Stimulated activated CD4-positive, alpha-beta T cell treated with anti-CD3 and anti-CD28 coated beads, Interleukin-1b, Interleukin-23, amount 100 ng/mL, for 24 hours (primary cell): ENCODE data around the gene GH1.
A peak's percentile ranks its signal among the peaks of the same experiment; 100 is the strongest.
"Not testable (repeated sequence)": the region's sequence is repeated elsewhere in the genome, so short reads cannot be mapped to it uniquely, and the experiment has no call there.

ENCODE experiments used
- DNase-seq, 4 experiments: peaks; one replicate each; pipeline ENCODE4 v3.0.0-alpha.2; 2020; ENCODE audit warnings: low read depth in 4 of 4, low spot score in 1 of 4

The GH1 gene

GRCh38 chr17:63918789-63919305, at the start of gene GH1:
TSS of gene GH1 (minus strand) at chr17:63918839. CDS start at chr17:63918776, 63 bp downstream.
- not testable (repeated sequence) for DNase-seq

DNA sequence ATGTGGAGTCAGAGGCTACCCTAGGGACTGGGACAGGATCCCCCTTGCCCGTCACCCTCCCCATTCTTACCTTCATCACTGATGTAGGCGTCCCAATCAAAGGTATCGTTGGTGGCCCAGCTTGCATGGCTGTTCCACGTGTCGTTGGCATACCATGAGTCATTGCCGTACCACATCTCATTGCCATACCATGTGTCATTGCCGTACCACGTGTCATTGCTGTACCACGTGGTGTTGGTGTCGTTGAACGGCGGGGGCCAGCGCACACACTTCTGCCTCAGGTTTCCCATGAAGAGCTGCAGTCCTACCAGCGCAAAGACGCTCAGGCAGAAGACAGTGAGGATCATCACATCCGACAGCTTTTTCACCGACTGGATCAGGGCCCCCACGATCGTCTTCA, 49.3 kb upstream of the GH1 start:
- no peak for DNase-seq

GRCh38 chr17:63966646-63967264, 48.1 kb upstream of the GH1 start:
- DNase-seq: no peak

DNA sequence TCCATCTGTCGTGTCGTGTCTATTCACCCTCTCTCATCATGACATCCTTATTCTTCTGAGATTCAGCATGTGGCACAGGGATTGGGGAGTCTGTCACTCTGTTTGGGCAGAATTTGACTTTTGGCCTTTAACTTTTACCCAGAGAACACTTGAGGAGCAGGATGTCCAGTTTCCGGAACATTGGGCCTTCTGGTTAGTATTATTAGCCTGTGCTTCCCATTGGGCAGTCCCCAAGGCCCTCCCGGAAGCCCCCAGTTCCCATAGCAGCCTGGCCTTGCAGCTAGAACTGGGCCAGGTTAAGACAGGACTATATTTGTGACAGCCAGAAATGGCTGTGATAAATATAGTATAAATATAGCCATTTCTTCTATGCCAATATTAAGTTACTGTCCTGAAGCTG, 44.5 kb upstream of the GH1 start:
- no peak for DNase-seq

- no peak for DNase-seq
Measured at GRCh38 chr17:63962298-63962744, 43.7 kb upstream of the GH1 start.

- peak in 3 of 4 experiments; percentile 13 to 34 (median 30) for DNase-seq
Measured at GRCh38 chr17:63961355-63962212, 42.9 kb upstream of the GH1 start.

DNA sequence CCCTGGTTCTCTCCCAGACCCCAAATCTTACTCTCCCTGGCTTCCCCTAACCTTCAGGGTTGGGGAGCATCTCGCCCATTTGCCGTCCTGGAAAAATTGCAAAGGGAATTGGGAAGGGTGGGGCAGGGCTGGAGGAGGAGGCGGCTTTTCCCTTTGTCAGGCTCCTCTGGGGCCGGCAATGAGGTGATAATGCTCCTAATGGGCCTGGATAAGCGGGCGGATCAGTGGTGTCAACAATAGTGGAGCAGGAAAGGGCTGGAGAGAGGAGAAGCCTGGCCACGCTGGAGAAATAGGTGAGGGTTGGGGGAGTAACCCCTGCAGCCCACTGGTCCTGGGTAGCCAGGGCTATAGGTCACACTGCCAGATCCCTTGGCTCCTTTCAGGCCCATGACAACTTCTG, 41.8 kb upstream of the GH1 start:
- DNase-seq: no peak

DNA sequence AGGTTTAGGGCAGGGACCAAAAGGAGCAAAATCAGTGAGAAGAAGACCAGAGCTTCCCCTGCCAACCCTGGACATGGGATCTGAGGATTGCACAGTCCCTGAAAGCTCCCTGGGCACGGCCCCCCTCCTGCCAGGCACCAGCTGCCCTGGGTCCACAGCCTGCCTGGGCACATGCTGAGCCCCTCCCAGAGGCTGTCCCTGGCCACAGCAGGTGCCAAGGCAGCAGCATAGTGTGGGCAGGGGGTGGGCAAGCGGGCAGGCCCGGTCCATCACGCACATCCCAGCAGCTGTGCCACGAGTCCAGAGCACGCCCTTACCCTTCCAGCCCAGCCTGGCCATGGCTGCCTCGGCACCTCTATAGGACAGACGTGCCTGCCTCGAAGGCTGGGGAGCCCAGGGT, 41.4 kb upstream of the GH1 start:
- no peak for DNase-seq

GRCh38 chr17:63956296-63956920, 37.8 kb upstream of the GH1 start:
- DNase-seq: no peak

- no peak for DNase-seq
Measured at GRCh38 chr17:63955791-63956190, 37.2 kb upstream of the GH1 start.

GRCh38 chr17:63955232-63955631, 36.6 kb upstream of the GH1 start:
- no peak for DNase-seq

DNA sequence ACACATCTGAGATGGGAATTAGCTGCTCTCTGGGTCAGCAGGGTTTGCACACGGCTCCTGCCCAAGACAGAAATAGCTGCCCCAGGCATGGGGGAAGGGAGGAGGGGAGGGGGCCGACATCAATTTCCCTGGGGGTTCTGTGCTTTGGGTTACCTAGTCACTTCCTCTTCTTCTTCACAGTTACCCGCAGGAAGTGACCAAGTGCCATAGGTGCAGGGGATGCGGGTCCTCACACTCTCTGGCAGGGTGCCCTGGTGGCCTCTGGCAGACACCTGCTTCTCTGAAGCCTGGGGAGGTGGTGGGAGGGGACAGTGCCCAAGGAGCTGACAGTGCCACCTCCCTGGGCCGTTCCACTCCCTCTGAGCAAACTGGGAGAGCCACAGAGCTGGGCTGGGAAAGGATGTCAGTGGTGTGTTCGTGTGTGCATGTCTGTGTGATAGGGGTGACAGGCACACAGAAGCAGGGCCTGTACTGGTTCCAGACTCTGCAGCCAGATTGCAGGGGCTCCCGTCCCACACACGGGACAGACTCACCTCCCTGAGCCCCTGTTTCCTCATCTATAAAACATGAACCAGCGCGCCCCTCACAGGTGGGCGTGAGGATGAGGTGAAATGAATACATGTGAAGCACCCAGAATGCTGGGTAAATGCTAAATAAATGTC, 35.9 kb upstream of the GH1 start:
- no peak for DNase-seq

GRCh38 chr17:63950940-63951907, 32.6 kb upstream of the GH1 start:
- no peak for DNase-seq

- no peak for DNase-seq
Measured at GRCh38 chr17:63949576-63950250, 31.1 kb upstream of the GH1 start.

DNA sequence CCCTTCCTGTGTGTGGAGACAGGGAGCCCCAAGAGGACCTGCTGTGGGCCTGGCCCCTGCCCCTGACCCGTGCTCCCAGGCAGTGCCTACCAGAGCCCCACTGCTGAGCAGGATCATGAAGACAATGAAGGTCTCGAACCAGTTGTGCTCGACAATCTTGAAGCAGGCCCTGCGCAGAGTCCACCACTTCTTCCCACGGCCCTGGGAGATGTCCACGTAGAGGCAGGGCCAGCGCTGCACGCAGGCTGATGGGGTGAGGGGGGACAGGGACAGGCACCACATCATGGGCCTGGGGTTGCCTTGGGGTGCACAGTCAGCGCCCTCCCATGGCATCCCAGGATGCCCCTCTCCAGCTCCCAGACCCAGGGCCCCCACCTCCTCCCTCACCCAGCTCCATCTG, 29.9 kb upstream of the GH1 start:
- DNase-seq: no peak

DNA sequence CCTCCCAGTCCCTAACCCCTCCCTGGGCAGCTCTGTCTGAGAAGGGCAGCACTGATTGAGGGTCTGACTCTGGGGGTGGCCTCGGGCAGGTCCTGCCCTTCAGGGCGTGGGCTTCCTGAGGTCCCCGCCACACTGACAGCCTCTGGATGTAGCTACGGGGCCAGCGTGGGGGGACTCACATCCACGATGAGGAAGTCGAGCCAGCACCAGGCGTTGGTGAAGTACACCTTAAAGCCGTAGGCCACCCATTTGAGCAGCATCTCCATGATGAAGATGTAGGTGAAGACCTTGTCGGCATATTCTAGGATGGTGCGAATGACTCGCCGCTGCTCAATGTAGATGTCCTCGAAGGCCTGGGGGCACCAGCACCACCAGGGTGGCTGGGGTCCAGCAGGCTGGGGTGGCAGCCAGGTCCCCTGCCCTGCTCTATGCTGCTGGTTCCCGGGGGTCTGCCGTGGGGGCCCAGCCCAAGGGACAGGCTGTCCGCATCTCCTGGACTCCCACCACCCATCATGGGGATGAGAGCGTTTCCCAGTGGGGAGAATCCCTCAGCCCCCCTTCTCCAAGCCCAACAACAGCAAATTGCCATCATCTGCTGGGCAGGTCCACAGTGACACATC, 29.2 kb upstream of the GH1 start:
- DNase-seq: no peak

DNA sequence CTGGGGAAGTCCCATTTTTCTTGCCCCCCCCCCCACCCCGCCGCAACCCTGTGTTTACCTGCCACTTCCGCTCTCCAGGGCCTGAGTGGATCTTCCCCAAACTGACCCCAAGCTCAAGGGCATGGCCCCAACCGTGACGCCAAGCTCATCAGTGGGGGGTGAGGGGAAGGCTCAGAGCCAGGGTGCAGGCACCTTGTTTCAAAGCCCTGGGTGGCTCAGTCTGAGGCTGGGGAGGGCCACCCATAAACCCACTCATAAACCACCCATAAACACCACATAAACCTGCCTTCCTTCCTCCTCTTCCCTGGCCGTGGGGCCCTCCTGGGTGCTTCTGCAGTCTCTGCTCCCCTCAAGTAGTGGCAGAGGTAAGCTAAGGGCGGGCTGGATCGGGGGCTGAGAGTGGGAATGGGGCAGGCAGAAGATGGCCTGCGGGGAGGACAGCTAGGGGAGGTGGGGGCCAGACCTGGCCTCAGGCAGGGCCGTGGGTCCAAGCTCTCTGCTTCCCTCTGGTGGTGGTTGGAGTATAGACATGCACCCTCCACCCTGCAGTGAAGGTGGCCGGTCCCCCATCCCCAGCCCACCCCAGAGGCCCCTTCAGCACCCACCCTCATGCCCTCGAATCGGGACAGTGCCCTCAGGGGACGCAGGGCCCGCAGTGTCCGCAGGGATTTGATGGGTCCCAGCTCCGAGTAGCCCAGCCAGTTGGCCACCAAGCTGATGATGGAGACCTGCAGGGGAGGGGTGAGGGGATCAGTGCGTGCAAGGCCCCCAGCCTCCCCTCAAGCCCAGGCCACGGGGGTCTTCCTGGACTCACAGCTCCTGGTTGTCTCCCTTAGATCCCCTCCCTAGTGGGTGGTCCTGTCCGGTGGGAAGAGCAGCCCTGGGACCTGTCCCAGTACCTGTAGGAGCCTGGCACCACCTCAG, 28.1 kb upstream of the GH1 start:
- peak; percentile 39 to 50 (median 43) for DNase-seq

DNA sequence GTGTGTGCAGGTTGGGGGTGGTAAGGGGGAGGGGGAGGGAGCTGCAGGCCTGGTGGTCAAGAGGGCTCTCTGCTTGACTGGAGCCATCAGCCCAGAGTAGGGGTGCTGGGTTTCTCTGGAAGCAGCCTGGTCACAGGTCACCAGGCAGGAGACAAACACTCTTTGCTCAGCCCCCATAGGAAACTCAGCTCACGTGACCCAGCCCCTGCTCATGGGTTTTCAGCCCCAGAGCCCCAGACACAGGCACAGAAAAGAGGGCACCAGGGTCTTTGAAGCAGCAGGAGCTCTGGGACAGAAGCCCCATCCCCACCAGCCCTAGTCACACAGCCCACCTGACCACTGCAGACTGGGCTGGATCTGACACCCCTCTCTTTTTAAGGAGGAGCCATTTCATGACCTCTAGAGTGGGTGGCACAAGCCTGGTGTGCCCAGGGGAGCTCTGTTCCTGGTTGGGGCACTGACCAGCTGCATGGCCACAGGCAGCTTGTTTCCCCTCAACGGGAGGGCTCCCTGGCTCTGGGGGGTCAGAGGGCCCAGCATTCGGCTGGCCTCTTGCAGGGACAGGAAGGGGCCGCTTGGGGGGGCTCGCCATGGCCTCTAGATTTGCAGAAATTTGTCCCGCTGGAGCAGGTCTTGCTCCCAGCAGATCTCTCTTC, 27.3 kb upstream of the GH1 start:
- DNase-seq: no peak
